NCI-H1105 (cell line): Measurements from ENCODE around the gene ATP13A2.
A peak's percentile ranks its signal among the peaks of the same experiment; 100 is the strongest.

ENCODE experiments used
- DNase-seq: peaks from one replicate; lab custom pipeline; 2025; lab: John Stamatoyannopoulos, UW

Gene ATP13A2

DNA sequence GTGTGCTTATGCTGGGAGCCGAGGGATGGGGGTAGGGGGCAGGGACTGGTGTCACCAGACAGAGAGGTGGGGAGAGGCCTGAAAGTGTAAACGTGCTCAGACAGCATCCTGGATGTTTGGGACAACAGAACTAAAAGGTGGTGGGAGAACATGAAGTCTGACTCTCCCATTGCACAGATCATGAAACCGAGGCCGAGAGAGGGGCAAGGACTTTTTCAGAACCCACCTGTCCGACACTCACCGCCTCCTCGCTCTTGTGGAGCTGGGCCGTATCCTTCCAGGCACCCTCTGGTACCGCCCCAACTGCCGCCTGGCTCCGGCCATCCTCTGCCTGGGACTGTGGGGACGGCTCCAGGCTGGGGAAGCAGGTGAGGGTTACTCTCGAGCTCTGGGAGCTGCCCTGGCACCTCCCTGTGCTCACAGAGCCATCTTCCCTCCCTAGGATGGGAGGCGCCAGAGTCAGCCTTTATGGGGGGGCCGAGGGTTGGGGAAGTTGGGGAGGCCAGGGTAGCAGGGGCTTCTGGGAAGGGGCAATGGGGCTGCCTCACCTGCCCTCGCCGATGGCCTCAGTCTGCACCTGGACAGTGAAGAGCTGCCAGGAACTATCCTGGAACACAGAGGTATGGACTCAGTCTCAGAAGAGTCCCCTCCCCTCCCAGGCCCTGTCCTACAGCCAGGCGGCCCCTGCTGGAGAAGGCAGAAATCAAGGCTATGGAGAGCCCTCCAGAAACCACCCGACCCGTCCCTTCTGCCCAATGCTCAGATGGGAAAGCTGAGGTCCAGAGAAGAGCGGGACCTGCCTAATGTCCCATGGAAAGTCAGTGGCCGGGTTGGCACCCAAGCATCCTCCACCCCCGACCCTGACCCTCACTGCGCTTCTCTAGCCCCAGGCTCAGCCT lies 7.0 kb downstream of the ATP13A2 start:
- DNase-seq = no peak

DNA sequence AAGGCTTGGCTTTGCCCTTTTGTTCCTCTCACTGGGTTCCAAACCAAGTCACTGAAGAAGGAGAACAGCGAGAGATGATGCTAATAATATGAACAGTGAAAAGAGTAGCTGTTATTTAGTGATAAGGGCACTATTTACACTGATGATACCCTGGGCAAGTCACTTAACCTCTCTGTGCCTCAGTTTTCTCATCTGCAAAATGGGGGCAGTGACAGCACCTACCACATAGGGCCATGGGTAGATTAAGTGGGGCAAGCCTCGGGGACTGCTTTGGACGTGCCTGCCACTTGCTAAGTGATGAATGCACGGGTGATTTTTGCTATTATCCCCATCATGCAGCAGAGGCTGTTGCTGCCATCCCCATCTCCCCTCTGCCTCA lies 9.2 kb downstream of the ATP13A2 start:
- DNase-seq = no peak

DNA sequence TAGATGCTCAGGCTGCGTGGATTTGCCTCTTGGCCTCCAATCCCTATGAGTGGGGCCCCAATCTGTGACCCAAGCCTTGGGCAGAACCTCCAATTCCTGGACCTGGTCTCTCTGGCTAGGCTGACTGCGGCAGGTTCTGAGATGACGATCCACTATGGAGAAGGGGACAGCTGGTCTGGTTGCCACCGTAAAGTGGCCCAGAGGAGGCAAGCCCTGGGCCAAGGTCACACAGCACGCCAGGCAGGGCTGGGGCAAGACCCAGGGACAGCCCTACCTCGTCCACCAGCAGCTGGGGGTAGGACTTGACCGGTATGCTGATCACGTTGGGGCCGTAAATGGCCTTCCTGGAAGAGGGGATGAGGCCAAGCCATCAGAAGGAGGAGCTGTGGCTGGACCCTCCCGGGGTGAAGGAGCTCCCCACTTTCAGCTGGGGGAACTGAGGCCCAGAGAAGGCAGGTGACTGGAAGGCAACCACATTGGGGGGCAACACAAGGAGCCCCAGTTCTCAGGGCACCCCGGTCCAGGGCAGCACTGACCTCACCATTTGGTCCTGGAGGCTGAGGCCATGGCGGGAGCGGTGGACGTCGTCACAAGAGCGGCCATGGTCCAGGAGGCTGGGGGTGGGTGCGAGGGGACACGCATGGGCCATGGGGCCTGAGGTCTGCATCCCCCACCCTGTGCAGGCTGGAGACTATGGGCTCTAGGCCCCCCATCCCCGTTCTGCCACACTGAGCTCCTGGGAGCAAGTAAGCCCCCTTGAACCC lies 9.8 kb downstream of the ATP13A2 start:
- DNase-seq = no peak

DNA sequence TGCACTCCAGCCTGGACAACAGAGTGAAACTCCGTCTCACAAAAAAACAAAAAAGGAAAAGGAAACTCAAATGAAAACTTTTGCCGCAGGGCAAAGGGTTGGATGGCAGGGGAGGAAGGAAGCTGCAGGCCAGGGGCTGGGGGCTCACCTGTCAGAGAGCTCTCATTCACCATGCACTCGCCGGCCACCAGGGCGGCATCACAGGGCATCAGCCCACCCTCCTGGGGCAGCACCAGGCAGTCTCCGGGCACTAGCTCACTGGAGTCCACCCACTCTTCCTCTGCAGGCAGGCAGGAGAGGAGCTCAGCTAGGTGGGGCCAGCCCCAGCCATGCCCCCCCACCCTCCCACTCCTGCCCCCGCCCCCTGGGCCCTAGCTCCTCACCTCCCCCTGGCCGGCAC lies 11.9 kb downstream of the ATP13A2 start:
- no peak for DNase-seq

DNA sequence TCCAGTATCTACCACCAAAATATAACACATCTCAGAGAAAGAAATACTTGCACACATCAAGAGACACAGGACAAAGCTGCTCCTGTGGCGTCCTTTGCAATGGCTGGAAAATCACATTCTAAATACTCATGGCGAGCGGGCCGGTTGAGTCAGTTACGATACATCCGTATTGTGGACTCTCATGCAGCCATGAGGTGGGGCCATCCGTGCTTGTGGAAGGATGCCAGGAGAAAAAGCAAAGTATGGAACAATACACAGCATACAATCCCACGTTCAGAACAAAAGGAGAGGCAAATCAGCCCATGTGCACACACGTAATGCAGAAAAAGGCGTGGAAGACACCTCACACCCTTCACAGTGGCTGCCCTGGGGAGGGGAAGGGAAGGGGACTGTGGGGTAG lies 13.1 kb downstream of the ATP13A2 start:
- no peak for DNase-seq

DNA sequence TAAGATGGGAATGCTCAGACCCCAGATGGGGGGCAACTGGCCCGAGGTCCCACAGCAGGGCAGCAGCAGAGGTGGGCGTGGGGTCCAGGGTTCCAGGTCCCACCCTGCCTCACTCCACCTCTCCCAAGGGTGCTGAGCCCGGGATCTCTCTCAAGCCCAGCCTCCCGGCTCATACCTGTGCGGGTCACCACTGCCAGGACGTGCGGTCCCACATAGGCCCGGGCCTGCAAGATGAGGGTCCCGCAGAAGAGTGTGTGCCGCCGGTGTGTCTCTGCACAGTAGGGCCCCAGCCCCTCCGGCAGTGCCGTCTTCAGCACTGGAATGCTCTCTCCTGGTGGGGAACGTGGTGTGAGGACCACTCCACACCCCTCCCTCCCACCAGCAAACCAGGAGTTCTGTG lies 14.9 kb downstream of the ATP13A2 start:
- DNase-seq = no peak

DNA sequence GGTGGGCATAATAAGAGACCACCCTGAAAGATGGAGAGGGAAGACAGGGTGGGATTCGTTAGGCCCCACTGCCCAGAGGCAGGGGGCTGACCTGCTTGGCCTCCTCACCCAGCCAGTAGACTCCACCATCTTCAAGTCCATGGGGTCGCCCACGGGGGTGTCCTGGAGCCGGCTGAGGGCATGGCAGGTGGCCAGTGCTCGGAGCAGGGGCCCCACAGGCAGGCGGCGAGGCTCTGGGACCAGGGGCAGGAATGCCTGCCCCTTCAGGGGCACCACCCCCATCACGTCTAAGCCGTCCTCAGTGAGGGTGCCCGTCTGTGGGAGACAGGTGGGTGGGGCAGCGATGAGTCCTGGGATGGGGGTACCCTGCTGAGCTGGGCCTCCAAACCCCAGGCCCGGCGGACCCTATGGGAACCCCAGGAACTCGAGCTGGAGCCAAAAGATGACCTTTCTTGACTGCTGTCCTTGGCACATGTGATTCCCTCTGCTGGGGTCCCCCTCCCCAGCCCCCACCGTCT lies 18.1 kb downstream of the ATP13A2 start:
- no peak for DNase-seq

DNA sequence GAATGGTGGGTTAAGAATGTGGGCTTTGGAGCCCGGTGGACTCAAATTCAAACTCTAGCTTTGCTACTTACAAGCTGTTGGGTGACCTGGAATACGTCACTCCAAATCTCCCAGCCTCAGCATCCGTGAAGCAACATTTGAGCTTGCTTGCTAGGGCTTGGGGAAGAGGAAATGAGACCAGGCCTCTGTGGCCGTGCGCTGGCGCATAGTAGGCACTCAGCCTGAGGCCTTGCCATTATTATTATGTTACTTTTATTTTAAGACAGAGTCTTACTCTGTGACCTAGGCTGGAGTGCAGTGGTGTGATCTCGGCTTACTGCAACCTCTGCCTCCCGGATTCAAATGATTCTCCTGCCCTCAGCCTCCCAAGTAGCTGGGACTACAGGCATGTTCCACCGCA lies 19.1 kb downstream of the ATP13A2 start:
- no peak for DNase-seq

DNA sequence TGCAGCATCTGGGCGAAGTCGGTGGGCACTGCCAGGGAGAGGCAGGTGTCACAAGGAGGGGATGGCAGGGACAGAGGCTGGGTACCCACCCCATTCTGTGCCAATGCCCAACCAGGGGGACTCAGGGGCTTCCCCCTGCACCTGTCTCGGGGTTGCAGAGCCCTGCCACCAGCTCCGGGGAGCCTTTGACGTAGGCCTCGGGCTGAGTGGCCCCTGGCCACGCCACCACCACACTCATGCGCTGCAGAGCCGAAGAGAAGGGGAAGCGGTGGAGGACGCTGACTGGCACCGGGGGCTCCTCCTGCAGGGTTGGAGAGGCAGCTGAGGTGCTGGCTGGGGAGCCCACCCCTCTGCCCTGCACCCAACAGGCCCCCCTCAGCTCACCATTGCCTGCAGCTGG lies 19.6 kb downstream of the ATP13A2 start:
- DNase-seq = no peak

DNA sequence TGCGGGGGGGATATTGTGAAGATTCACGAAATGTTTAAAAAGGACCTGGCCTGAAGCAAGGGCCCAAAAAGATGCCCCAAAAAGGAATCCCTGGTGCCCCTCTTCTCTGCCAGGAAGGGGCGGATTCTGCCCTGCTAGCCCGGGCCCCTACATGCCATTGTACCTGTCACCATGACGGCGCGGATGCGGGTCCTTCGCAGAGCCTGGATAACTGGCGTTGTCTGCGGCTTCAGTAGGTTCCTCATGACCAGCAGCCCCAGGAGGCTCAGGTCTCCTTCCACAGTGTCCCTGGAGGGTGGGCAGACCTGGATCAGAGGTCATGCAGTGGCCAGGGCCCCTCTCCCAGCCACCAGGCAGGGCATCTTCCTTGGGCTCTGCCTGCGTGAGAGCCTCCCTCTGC lies 20.2 kb downstream of the ATP13A2 start:
- no peak for DNase-seq

DNA sequence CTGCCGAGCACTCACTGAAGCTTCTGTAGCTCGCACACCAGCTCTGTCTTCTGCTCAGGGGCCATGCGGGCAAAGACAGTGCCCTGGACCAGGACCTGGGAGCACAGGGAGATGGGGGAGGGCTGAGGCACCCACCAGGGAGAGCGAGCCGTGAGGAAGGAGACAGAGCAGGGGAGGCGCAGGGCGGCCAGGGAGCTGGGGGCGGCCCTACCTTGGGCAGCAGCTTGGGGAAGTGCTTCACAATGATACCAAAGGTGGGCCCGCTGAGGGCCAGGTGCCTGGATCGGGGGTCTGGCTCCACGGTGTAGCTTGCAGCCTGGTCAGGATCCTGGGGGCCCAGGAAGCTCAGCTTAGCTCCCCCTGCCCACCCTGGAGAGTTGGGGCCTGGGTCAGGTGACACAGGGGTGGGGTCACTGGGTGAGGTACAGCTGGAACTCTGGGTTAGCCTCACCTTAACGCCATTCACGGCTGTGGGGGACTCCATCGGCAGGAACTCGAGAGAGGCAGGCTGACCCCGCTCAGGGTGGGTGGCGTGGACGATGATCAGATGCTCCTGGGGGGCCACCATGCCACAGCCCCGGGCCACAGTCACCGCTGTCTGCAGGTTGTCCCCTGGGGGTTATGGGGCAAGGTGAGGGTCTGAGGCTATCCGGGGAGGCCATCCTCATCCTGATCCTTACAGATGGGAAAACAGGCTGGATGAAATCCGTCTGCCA lies 21.9 kb downstream of the ATP13A2 start:
- DNase-seq = no peak

DNA sequence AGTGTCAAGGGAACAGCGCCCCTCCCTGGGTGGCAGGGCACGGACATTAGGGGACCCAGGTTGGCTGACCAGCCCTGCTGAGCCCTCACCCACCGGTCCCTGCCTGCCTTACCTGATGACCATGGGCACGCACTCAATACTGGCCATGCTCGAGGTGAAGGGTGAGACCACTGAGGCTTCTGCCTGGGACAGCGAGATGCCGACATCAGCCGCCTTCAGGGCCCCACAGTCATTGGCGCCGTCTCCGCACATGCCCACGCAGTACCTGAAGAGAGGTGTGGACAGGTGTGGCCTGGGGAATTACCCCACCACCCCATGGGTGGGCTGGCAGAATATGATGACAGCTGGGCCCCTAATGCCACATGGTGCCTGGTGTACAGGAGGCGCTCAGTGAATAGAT lies 23.5 kb downstream of the ATP13A2 start:
- DNase-seq = no peak

DNA sequence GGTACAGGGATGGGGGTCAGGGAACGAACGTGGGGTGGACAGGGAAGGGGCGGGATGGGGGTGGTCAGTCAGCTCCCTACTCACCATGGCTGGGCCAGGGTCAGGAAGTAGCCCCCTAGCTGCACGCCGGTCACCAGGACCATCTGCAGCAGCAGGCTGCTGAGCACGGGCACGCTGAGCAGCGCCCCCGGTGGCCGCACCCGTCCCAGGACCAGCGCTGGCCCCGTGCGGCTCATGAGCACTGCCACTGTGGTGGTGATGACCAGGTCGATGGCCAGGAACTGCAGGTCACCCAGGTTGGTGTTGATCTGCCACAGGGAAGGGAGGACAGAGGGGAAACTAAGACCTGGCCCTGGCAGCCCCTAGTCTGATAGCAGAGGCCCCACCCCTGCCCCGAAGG lies 24.8 kb downstream of the ATP13A2 start:
- DNase-seq = no peak

DNA sequence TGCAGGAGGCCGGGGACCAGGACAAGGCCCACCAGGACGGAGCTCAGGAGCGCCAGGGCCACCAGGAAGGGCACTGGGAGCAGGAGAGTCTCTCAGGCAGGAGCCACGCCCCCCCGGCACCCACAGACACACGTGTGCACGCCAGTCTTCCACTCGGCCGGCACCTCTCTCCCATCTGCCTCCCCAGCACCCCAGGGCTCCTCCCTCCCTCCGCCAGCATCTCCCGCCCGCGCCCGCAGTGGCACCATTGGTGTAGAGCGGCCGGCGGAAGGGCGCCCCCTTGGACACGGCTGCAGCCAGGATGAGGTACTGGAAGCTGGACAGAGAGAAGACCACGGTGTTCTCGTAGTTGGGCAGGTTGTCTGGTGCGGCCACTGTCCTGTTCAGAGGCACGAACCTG lies 25.2 kb downstream of the ATP13A2 start:
- DNase-seq = no peak

DNA sequence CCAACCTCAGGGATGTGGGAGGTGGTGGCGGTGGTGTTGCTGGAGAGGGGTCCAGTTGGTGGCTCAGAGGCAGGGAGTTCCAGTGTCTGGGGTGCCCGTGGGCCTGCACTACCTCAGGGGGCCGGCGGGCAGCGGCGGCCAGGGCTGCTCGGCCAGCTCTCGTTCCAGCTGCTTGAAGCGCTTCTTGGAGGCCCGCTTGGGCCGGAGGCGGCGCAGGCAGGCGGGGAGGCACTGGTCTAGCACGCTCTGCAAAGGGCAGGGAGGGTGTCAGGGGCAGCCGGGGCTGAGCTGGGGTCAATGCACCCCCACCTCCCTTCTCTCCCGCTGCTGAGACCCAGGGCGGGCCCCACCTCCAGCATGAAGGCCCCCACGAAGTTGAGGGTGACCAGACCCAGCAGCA lies 25.6 kb downstream of the ATP13A2 start:
- DNase-seq = no peak

DNA sequence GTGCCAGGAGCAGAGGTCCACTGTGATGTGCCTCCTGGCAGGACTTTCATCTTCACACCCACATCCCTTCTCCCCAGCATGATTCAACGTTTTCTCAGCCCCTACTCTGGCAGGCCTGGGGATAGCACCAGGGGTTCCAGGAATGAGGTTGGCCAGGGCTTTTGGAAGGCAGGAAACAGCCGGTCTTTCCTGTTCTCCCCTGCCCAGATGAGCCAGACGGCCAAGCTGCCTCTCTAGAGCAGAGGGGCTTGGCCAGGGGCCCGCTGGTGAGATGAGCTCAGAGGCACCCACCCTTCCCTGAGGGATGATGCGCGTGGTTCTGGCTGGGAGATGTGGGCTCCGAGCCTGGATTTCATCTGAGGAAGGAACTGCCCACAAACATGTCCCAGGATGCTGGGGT lies 27.0 kb downstream of the ATP13A2 start:
- DNase-seq = no peak

DNA sequence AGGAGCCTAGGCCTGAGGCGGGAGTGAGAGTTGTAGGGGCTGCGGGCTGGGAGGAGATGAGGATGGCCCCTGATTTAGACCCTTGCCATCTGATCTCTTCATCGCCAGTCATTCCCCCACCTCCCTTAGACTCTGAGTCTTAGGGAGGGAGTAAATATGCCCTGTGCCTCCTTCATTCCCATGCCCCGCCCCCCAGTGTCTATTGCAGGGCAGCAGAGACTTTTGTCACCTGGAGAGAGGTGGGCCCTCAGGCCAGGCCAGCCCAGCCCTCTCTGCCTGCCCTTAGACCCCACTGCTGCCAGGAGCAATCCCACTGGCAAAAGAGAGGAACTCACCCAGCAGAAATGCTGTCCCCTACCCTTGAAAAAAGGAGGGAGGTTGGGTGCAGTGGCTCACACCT lies 28.1 kb downstream of the ATP13A2 start:
- DNase-seq = no peak

DNA sequence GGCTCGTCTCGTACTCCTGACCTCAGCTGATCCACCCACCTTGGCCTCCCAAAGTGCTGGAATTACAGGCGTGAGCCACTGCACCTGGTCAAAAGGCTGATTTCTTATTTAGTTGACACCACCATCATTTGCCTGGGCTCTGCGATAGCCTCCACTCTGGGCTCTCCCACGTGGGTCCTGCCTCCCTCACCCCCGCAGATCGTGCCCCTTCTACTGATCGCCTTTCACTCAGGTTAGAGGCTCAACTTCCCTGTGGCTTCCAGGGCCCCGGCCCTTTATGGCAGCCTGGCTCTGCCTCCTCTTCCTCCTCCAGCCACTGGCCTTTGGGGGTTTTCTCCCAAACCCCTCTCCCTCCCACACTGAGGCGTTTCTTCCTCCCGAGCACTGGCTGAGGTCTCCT lies 28.8 kb downstream of the ATP13A2 start:
- DNase-seq = no peak

DNA sequence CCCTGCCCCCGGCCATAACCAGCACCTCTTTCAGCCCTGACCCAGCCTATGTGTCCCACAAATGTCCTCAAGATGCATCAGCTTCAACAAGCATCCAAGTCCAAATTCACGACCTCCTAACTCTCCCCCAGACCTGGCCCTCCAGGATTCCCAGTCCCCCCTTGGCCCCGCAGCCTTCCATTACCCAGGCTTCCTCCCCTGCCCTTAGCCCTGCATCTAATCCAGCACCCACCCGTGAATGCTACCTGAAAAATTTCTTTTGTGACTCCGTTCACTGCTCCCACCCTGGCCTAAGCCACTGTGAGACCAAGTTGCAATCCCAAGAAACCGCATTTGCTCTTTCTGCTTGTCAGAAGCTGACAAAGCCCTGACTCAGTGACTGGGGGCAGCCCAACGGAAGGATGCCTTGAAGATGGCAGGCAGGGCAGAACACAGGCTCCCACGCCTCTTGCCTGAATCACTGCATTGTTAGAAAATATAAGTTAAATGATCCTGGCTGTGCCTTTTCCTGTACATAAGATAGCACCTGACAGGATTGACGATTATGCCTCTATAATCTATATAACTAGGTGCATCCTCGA lies 30.4 kb downstream of the ATP13A2 start:
- no peak for DNase-seq

DNA sequence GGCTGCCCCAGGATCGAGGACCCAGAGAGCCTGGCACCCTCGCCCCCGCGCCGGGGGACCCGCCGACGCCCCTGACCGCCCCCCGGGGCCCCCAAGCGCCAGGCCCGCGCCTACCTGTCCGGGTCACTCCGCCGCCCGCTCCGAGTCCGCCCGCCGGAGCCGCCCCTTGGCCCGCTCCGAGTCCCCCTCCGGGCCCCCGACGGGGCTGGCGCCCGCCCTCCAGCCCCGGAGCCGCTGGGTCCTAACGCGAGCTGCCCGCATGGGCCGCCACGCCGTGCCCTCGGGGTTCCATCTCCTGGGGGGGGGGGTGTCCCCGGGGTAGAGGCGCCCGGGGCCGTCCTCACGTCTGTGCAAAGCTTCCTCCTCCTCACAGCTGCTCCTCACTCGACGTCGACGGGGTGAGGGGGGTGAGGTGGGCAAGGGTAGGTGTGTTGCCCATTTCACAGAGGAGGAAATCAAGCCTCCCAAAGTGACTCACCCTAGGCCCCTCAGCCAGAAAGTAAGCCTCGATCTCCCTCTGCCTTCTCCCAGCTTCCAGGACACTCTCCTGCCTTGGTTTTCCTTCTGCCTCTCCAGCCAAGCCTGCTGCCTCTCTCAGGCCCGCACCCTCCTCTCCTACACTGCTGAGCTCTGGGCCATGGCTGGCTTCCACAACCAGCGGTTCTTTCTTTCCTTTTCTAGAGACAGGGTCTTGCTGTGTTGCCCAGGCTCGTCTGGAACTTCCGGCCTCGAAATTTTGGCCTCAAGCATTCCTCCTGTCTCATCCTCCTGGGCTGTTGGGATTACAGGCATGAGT lies 31.1 kb downstream of the ATP13A2 start, which contains the start of gene MFAP2:
Gene MFAP2 (minus strand): TSS at position 148 of the 796 bp plus-strand sequence. CDS start 2,347 bp downstream, outside the sequence.
- peak; percentile 29 for DNase-seq
